Rectal smooth muscle tissue (tissue), 1 donor: ENCODE data around the gene METTL24.
A peak's percentile ranks its signal among the peaks of the same experiment; 100 is the strongest.

Experiments
- H3K27ac ChIP-seq: one replicate; pipeline ENCODE4 v1.7.0; 2013; ENCODE audit warnings: low read depth, low read length, inconsistent platforms
- H3K27me3 ChIP-seq: one replicate; pipeline ENCODE4 v1.7.0; 2013; ENCODE audit warnings: low read length; ENCODE audit not compliant: control insufficient read depth, insufficient read depth
- H3K36me3 ChIP-seq: one replicate; pipeline ENCODE4 v1.7.0; 2013; ENCODE audit warnings: low read length; ENCODE audit not compliant: control insufficient read depth, insufficient read depth
- H3K4me1 ChIP-seq: one replicate; pipeline ENCODE4 v1.7.0; 2013; ENCODE audit warnings: low read length; ENCODE audit not compliant: control insufficient read depth, insufficient read depth
- H3K4me3 ChIP-seq: one replicate; pipeline ENCODE4 v1.7.0; 2013; ENCODE audit warnings: low read length
- H3K9ac ChIP-seq: one replicate; pipeline ENCODE4 v1.7.0; 2013; ENCODE audit warnings: low read length

METTL24 gene

DNA sequence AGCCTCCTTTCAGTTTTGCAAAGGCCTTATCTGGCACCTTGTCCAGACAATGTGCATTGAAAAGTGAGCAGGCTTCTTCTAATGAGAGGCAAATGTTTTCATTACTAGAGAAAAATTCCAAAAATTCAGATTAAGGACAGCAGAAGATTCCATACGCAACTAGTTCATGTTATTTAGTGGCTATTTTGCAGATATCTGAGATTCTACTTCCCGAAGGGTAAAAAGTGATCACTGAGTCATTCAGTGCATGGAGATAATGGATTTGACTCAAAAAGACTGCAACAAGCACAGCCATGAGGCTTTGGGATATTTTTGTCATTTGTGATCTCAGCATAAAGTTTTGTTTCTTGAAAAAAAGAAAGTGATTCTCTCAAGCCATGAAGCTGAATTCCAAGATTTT is 29.9 kb downstream of the METTL24 start:
- no peaks in the 10 kb centered on the region for H3K27me3 ChIP-seq
- H3K36me3 ChIP-seq: no peaks in the 10 kb centered on the region
- H3K4me3 ChIP-seq: no peak overlapping the region
- H3K9ac ChIP-seq: no peak overlapping the region
- peaks cover 80% of the 10 kb centered on the region for H3K4me1 ChIP-seq
- peak overlapping the region; percentile 62 for H3K27ac ChIP-seq

DNA sequence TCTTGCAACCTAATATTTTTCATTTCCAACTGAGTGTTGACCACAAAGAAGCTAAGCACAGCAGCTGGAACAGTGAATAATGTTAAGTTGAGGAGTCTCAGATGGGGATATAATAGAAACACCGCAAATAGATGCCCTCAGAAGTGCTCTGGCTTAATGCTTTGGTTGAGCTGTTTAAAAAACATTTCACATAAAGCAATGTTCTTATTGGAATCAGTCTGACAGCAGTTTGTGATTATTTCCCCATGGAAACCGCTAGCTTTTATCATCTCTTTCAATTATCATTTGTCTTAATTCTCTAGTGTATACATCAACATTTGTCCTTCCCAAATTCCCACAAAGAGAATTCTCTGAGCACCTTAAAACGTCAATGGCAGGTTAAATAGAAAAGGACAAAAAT is 30.8 kb downstream of the METTL24 start:
- H3K27me3 ChIP-seq: no peaks in the 10 kb centered on the region
- H3K27ac ChIP-seq: peak overlapping the region; percentile 62
- H3K4me1 ChIP-seq: peaks cover 81% of the 10 kb centered on the region
- no peak overlapping the region for H3K4me3 ChIP-seq
- H3K36me3 ChIP-seq: no peaks in the 10 kb centered on the region
- H3K9ac ChIP-seq: no peak overlapping the region

GRCh38 chr6:110326609-110327008 is 31.5 kb downstream of the METTL24 start:
- Histone ChIP-seq H3K4me1 (peaks cover 79% of the 10 kb centered on the region), H3K4me3 (no peak overlapping the region), H3K36me3 (no peaks in the 10 kb centered on the region), H3K27me3 (no peaks in the 10 kb centered on the region), H3K9ac (no peak overlapping the region), H3K27ac (peak overlapping the region; percentile 62)

GRCh38 chr6:110326057-110326456 is 32.1 kb downstream of the METTL24 start:
- H3K4me1 ChIP-seq: peaks cover 75% of the 10 kb centered on the region
- H3K27ac ChIP-seq: peak overlapping the region; percentile 62
- no peak overlapping the region for H3K9ac ChIP-seq
- no peaks in the 10 kb centered on the region for H3K27me3 ChIP-seq
- H3K4me3 ChIP-seq: no peak overlapping the region
- H3K36me3 ChIP-seq: no peaks in the 10 kb centered on the region

DNA sequence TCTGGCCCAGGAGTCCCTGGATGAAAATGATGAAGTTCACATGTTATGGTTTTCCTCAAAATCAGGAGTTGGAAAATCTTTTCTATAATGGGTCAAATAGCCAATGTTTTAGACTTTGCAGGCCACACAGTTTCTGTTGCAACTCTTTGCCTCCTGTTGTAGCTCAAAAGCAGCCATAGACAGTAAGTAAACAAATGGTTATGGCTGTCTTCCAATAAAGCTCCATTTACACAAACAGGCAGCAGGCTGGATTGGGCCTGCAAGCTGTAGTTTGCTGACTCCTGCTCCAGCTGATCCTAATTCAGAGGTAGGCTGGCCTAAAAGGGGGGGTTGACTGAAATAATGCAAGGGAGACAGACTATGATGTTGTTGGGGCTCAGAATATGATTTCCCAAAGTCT is 33.0 kb downstream of the METTL24 start:
- Histone ChIP-seq H3K4me1 (peaks cover 69% of the 10 kb centered on the region), H3K9ac (no peak overlapping the region), H3K27ac (peak overlapping the region; percentile 62), H3K4me3 (no peak overlapping the region), H3K27me3 (no peaks in the 10 kb centered on the region), H3K36me3 (no peaks in the 10 kb centered on the region)

GRCh38 chr6:110324548-110324947 is 33.6 kb downstream of the METTL24 start:
- Histone ChIP-seq H3K36me3 (no peaks in the 10 kb centered on the region), H3K27ac (peak overlapping the region; percentile 62), H3K9ac (no peak overlapping the region), H3K4me3 (no peak overlapping the region), H3K4me1 (peaks cover 66% of the 10 kb centered on the region), H3K27me3 (no peaks in the 10 kb centered on the region)

- Histone ChIP-seq H3K36me3 (no peaks in the 10 kb centered on the region), H3K4me3 (no peak overlapping the region), H3K27me3 (no peaks in the 10 kb centered on the region), H3K27ac (peak overlapping the region; percentile 62), H3K4me1 (peaks cover 59% of the 10 kb centered on the region), H3K9ac (no peak overlapping the region)
These were observed 34.9 kb downstream of the METTL24 start for GRCh38 chr6:110323258-110323657.

DNA sequence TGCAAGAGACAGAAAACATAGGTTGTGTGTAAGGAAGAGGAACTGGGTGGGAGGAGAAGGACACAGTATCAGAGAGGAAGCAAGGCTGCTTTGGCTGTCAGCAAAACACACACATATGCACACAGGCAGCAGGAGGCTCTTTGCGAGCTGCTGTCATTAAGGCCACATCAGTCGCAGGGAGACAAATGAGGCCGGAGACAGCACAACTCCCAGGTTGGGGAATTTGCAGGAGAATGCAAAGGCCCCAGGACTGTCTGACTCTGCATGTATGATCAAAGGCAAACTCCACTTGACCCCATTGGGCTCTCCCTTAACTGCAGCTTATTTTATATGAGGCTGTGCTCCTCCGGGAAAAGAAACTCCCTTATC is 35.3 kb downstream of the METTL24 start:
- Histone ChIP-seq H3K27me3 (no peaks in the 10 kb centered on the region), H3K4me1 (peaks cover 55% of the 10 kb centered on the region), H3K4me3 (no peak overlapping the region), H3K9ac (no peak overlapping the region), H3K27ac (peak overlapping the region; percentile 62), H3K36me3 (no peaks in the 10 kb centered on the region)

- Histone ChIP-seq H3K4me1 (peaks cover 50% of the 10 kb centered on the region), H3K36me3 (no peaks in the 10 kb centered on the region), H3K9ac (no peak overlapping the region), H3K27ac (peak overlapping the region; percentile 62), H3K4me3 (no peak overlapping the region), H3K27me3 (no peaks in the 10 kb centered on the region)
These were observed 35.8 kb downstream of the METTL24 start for GRCh38 chr6:110322151-110322873.

DNA sequence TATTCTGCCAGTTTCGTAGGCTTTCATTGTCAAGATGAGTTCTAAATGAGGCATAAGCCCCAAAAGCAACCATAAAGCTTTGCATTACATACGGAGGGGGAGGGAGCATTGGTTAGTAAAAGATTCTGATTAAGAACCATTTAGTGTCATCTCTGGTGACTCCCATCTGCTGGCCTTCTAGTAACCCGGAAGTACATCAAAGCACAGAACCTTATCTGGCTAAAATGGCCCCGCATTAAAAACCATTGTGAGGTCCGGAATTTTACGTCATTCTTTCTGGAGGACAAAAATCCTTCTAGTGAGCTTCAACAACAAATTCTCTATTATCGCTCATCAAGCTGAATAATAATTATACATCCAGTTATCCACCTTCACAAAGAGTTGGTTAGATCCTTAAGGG is 37.8 kb downstream of the METTL24 start:
- Histone ChIP-seq H3K9ac (no peak overlapping the region), H3K27ac (no peak overlapping the region), H3K27me3 (no peaks in the 10 kb centered on the region), H3K4me1 (peaks cover 31% of the 10 kb centered on the region), H3K4me3 (no peak overlapping the region), H3K36me3 (no peaks in the 10 kb centered on the region)

GRCh38 chr6:110319843-110320242 is 38.3 kb downstream of the METTL24 start:
- Histone ChIP-seq H3K4me1 (peaks cover 27% of the 10 kb centered on the region), H3K27me3 (no peaks in the 10 kb centered on the region), H3K36me3 (no peaks in the 10 kb centered on the region), H3K4me3 (no peak overlapping the region), H3K27ac (no peak overlapping the region), H3K9ac (no peak overlapping the region)

DNA sequence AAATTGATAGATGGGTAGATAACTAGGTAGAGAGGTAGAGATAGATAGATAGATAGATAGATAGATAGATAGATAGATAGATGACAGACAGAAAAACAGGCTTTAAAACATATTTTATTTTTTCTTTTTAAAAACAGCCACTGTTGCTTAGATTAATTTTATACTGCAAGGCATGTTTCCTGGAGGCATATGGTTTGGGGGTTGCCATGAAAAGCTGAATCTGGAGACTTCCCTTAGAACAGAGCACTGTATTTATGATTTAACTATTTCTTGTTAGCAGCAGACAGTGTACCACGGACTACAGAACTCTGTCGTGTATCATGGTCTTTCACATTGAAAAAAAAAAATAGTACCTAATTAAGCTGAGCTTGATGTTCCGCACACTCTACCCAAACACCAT is 38.8 kb downstream of the METTL24 start:
- Histone ChIP-seq H3K36me3 (no peaks in the 10 kb centered on the region), H3K4me3 (no peak overlapping the region), H3K27ac (no peak overlapping the region), H3K9ac (no peak overlapping the region), H3K4me1 (peaks cover 22% of the 10 kb centered on the region), H3K27me3 (no peaks in the 10 kb centered on the region)

- H3K27ac ChIP-seq: no peak overlapping the region
- no peak overlapping the region for H3K4me3 ChIP-seq
- no peak overlapping the region for H3K9ac ChIP-seq
- no peaks in the 10 kb centered on the region for H3K36me3 ChIP-seq
- peaks cover 18% of the 10 kb centered on the region for H3K4me1 ChIP-seq
- H3K27me3 ChIP-seq: no peaks in the 10 kb centered on the region
These were observed 39.2 kb downstream of the METTL24 start for GRCh38 chr6:110318971-110319370.
